Activated naive CD4-positive, alpha-beta T cell treated with anti-CD3 and anti-CD28 coated beads for 36 hours (primary cell): Measurements from ENCODE around the gene TRMT10B. TPM values are rescaled to one million over a fixed set of nuclear protein-coding genes. Genes with fewer than 3 reads are reported as not detected.
A peak's percentile ranks its signal among the peaks of the same experiment; 100 is the strongest.

Experiments
- CTCF ChIA-PET: fragments of 350-600 bp; sonication (Branson Sonifier 250); formaldehyde crosslinking; loops from one replicate; lab custom pipeline; 2021; ENCODE audit warnings: antibody characterized with exemption; lab: Charles Lee
- DNase-seq: peaks from one replicate; pipeline ENCODE4 v3.0.0-alpha.2; 2020
- H3K27ac Mint-ChIP-seq: one replicate; pipeline ENCODE4 v1.8.0; 2021; ENCODE audit warnings: mild to moderate bottlenecking, mixed read lengths
- H3K27me3 Mint-ChIP-seq: one replicate; pipeline ENCODE4 v1.8.0; 2021; ENCODE audit warnings: low read depth, mixed read lengths
- H3K36me3 Mint-ChIP-seq: one replicate; pipeline ENCODE4 v1.8.0; 2021; ENCODE audit warnings: low read depth, mixed read lengths
- H3K4me1 Mint-ChIP-seq: one replicate; pipeline ENCODE4 v1.8.0; 2021; ENCODE audit warnings: low read depth, mixed read lengths
- H3K4me3 Mint-ChIP-seq: one replicate; pipeline ENCODE4 v1.8.0; 2021; ENCODE audit warnings: mild to moderate bottlenecking, moderate library complexity, mixed read lengths
- H3K9me3 Mint-ChIP-seq: one replicate; pipeline ENCODE4 v1.8.0; 2021; ENCODE audit warnings: mixed read lengths
- intact Hi-C: fragments of 100-400 bp; cut with micrococcal nuclease; formaldehyde crosslinking; loops from one replicate; pipeline ENCODE4 v1.15.1; 2023
- total RNA-seq, 2 experiments: library from RNA; stranded (reverse); gene quantifications; one replicate each; pipeline ENCODE4 v1.2.3, GENCODE V29; 2021

The TRMT10B gene
- 1 to 10 TPM; 8.1 to 9.5 TPM for total RNA-seq

DNA sequence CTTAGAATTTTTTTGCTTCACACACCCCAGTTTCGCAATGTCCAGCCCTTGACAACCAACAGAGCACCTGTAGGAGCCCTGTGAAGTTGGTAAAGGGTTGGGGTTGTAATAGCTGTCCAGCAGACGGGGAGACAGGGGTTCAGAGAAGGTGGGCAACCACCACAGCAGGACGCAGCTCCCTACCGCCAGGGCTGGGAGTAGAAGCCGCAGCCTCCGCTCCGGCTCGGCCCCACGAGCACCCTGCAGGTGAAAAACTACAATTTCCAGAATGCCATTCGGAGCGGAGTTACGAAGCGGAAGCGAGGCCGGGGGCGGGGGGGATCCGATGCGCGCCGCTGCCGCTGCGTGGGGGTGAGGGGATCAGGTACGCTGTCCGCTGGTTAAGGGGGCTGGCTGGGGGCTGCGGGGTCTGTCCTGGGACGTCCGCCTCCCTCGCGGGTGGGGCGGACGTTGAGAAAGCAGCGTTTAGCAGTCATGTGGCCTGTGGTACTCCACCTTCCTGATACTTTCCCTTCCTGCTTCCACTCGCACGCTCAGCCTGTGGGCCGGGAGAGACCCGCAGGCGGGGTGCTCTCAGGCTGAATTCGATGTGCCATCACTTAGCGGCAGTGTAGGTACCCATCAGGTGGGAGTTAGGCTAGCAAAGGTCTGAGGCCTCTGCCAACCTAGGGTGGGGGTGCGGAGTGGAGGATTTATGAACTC, at the start of gene TRMT10B:
TSS of gene TRMT10B (plus strand) at position 317 of the 702 bp plus-strand sequence. CDS start 8,127 bp downstream, outside the sequence.
- peaks cover 32% of the 10 kb centered on the region for H3K4me1 Mint-ChIP-seq
- H3K27me3 Mint-ChIP-seq: no peaks in the 10 kb centered on the region
- CTCF ChIA-PET: no interaction called here
- H3K27ac Mint-ChIP-seq: peak within 1 kb of the TSS; percentile 85
- no peaks in the 10 kb centered on the region for H3K9me3 Mint-ChIP-seq
- intact Hi-C loops: loop anchor here (1.0 to 5.0 kb wide), 4 partner anchors 32 to 266 kb away; partner anchors contain the start of genes DCAF10, EXOSC3, POLR1E and SLC25A51
- peak within 1 kb of the TSS; percentile 96 for H3K4me3 Mint-ChIP-seq
- DNase-seq: peak; percentile 77
- peaks cover 3% of the 10 kb centered on the region for H3K36me3 Mint-ChIP-seq

DNA sequence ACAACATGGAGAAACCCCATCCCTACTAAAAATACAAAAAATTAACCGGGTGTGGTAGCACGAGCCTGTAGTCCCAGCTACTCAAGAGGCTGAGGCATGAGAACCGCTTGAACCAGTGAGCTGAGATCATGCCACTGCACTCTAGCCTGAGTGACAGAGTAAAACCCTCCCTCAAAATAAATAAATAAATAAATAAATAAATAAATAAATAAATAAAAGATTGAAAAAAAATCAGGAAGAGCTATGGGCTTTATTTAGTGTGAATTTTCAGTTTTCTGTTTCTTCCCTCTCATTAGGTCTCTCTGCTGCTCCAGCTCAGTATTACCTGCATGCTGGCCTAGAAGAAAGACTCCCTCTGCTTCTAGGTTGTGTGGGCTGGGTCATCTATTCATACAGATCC, 47.8 kb upstream of the TRMT10B start:
- peaks cover 22% of the 10 kb centered on the region for H3K27me3 Mint-ChIP-seq
- intact Hi-C loops: no loop called here
- no peaks in the 10 kb centered on the region for H3K36me3 Mint-ChIP-seq
- H3K27ac Mint-ChIP-seq: no peak overlapping the region
- peaks cover 8% of the 10 kb centered on the region for H3K4me1 Mint-ChIP-seq
- H3K4me3 Mint-ChIP-seq: no peak overlapping the region
- CTCF ChIA-PET: interaction anchor here (0.8 kb wide), 1 partner anchor 90 kb away, joined by 3 read pairs; no protein-coding TSS in a partner anchor
- DNase-seq: no peak
- H3K9me3 Mint-ChIP-seq: no peaks in the 10 kb centered on the region

GRCh38 chr9:37706290-37706689, 47.3 kb upstream of the TRMT10B start:
- Mint-ChIP-seq H3K27me3 (peaks cover 22% of the 10 kb centered on the region), H3K36me3 (no peaks in the 10 kb centered on the region), H3K4me1 (peaks cover 8% of the 10 kb centered on the region), H3K27ac (no peak overlapping the region), H3K4me3 (no peak overlapping the region), H3K9me3 (no peaks in the 10 kb centered on the region)
- CTCF ChIA-PET: no interaction called here
- intact Hi-C loops: no loop called here
- no peak for DNase-seq

DNA sequence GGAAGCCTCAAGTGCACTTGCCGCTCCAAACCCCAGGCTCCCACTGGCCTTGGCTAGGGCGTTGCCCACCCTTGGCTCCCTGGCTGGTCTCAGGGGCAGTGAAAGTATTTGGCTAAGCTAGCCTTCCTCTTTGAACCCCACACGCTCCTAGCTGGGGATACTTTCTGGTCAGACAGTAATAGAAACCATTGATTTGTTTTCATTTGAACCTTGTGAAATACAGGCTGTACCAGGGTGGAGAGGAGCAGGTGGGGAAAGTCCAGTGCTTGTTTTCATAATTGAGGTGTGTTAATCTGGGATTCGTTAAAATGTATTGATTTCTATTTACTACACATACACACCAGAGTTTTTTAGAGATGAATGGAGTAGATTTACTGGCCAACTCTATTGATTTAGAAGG, 45.9 kb upstream of the TRMT10B start:
- CTCF ChIA-PET: no interaction called here
- no peak overlapping the region for H3K4me3 Mint-ChIP-seq
- no peaks in the 10 kb centered on the region for H3K36me3 Mint-ChIP-seq
- intact Hi-C loops: no loop called here
- DNase-seq: no peak
- H3K27ac Mint-ChIP-seq: no peak overlapping the region
- peaks cover 22% of the 10 kb centered on the region for H3K27me3 Mint-ChIP-seq
- H3K4me1 Mint-ChIP-seq: peaks cover 8% of the 10 kb centered on the region
- H3K9me3 Mint-ChIP-seq: no peaks in the 10 kb centered on the region

DNA sequence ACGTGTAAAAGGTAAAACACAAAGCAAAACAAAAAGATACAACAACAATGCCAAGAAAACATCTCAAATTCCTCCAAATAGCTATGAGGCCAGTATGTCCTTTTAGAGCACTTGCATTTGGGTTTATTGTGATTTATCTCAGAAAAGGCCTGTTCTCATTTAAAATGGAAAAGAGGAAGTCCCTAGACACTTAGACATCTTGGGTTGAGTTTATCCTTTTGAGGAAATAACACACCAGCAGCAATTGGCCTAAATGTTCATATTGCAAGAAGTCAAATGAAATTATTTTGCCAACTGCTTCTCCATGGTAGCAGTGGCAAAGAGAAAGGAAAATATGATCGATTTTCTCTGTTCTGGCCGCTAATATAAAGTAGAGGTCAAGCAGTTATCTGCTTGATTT, 43.6 kb upstream of the TRMT10B start:
- Mint-ChIP-seq H3K27me3 (peaks cover 24% of the 10 kb centered on the region), H3K9me3 (no peaks in the 10 kb centered on the region), H3K27ac (no peak overlapping the region), H3K36me3 (no peaks in the 10 kb centered on the region), H3K4me3 (no peak overlapping the region), H3K4me1 (peaks cover 8% of the 10 kb centered on the region)
- CTCF ChIA-PET: interaction anchor here (0.6 kb wide), 1 partner anchor 67 kb away, joined by 4 read pairs; no protein-coding TSS in a partner anchor
- intact Hi-C loops: no loop called here
- no peak for DNase-seq

DNA sequence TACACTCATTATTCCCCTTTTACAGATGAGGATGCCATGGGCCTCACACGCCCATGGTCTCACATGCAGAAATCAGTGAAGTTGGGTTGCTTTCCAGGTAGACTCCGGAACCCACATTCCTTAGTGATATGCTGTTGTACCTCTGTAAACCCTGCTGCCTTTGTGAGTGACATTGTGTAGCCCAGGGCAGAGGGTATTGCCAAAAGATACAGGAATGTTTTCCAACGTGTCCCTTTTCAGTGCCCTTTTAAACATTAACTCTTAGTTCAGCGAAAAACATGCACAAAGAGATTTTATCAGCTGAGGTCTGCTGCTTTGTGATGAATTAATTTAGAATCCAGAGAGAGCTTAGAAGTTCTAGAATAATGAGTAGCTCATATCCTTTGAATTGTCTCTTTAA, 38.3 kb upstream of the TRMT10B start:
- Mint-ChIP-seq H3K9me3 (no peaks in the 10 kb centered on the region), H3K4me1 (no peaks in the 10 kb centered on the region), H3K27me3 (peaks cover 2% of the 10 kb centered on the region), H3K4me3 (no peak overlapping the region), H3K27ac (no peak overlapping the region), H3K36me3 (no peaks in the 10 kb centered on the region)
- no peak for DNase-seq
- CTCF ChIA-PET: interaction anchor here (0.9 kb wide), 1 partner anchor 33 kb away, joined by 3 read pairs; no protein-coding TSS in a partner anchor
- intact Hi-C loops: no loop called here

- no peaks in the 10 kb centered on the region for H3K9me3 Mint-ChIP-seq
- H3K27me3 Mint-ChIP-seq: peaks cover 2% of the 10 kb centered on the region
- DNase-seq: no peak
- H3K4me3 Mint-ChIP-seq: no peak overlapping the region
- no peaks in the 10 kb centered on the region for H3K36me3 Mint-ChIP-seq
- intact Hi-C loops: no loop called here
- H3K27ac Mint-ChIP-seq: no peak overlapping the region
- H3K4me1 Mint-ChIP-seq: no peaks in the 10 kb centered on the region
- CTCF ChIA-PET: interaction anchor here (0.9 to 1.2 kb wide), 2 partner anchors 13 to 32 kb away, joined by 3 read pairs; no protein-coding TSS in a partner anchor
Measured at GRCh38 chr9:37715991-37716505, 37.6 kb upstream of the TRMT10B start.

DNA sequence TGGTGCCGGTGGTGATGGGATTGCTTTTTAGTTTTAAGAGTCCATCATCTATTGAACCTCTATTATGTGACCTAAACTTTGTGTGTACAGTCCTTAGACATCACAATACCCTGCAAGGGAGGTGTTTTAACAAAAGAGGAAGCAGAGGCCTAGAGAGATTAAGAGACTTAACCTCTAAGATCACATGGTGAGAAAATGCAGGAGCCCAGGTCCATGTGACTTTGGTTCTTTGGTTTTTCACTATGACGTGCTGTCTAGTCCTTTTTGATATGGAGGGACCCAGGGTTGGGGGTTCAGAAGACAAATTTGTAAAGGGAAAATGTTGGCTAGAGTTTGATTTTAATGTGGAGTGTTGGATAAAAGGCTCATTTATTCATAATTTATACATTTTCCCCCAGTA, 34.1 kb upstream of the TRMT10B start:
- DNase-seq: no peak
- no peak overlapping the region for H3K27ac Mint-ChIP-seq
- no peaks in the 10 kb centered on the region for H3K9me3 Mint-ChIP-seq
- H3K4me1 Mint-ChIP-seq: no peaks in the 10 kb centered on the region
- H3K36me3 Mint-ChIP-seq: no peaks in the 10 kb centered on the region
- CTCF ChIA-PET: no interaction called here
- no peak overlapping the region for H3K4me3 Mint-ChIP-seq
- intact Hi-C loops: no loop called here
- no peaks in the 10 kb centered on the region for H3K27me3 Mint-ChIP-seq

DNA sequence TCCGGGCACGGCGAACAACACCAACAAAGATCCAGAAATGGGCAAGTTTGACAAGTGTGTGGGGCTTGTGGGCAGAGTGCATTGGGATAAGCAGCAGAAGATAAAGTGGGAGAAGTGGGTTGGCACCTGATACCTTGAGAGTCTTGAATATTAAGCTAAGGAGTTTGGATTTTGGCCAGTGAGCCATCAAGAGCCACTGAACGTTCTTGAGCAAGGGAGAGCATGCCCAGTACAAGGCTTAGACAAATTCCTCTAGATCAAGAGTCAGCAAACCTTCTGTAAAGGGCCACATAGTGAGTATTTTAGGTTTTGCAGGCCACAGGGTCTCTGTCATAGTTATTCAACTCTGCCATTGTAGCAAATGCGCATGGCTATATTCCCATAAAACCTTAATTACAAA, 26.6 kb upstream of the TRMT10B start:
- CTCF ChIA-PET: no interaction called here
- no peaks in the 10 kb centered on the region for H3K36me3 Mint-ChIP-seq
- H3K27me3 Mint-ChIP-seq: peaks cover 3% of the 10 kb centered on the region

DNA sequence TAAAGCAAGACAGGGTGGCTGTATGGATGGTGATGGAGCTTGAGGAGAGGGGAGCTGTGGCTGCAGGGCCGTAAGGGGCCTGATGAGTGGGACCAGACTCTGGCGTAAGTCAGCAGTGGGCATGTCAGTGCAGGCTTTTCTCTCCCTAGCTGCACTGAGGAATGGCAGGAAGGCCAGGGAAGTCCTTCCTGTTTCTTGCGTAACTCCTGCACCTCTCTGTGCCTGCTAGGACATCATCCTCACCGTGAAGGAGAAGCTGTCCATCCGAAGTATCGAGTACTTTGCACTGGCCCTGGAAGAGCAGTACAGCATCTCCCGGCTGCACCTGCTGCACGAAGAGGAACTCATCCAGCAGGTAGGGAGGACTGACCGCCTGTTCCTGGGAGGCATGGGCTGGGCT, 24.1 kb upstream of the TRMT10B start:
- Mint-ChIP-seq H3K27ac (no peak overlapping the region), H3K27me3 (peaks cover 3% of the 10 kb centered on the region), H3K36me3 (no peaks in the 10 kb centered on the region), H3K4me1 (no peaks in the 10 kb centered on the region), H3K9me3 (no peaks in the 10 kb centered on the region), H3K4me3 (no peak overlapping the region)
- DNase-seq: no peak
- CTCF ChIA-PET: interaction anchor here (0.6 to 0.9 kb wide), 2 partner anchors 200 to 600 kb away, joined by 3 to 5 read pairs; no protein-coding TSS in a partner anchor
- intact Hi-C loops: no loop called here

More for the DNA sequence above, 26.6 kb upstream of the TRMT10B start:
- H3K9me3 Mint-ChIP-seq: no peaks in the 10 kb centered on the region
- no peak overlapping the region for H3K27ac Mint-ChIP-seq
- no peak for DNase-seq
- H3K4me3 Mint-ChIP-seq: no peak overlapping the region
- no peaks in the 10 kb centered on the region for H3K4me1 Mint-ChIP-seq
- intact Hi-C loops: no loop called here

- CTCF ChIA-PET: interaction anchor here (0.6 kb wide), 1 partner anchor 137 kb away, joined by 3 read pairs; no protein-coding TSS in a partner anchor
- Mint-ChIP-seq H3K4me3 (no peak overlapping the region), H3K36me3 (no peaks in the 10 kb centered on the region), H3K9me3 (no peaks in the 10 kb centered on the region), H3K4me1 (no peaks in the 10 kb centered on the region), H3K27me3 (peaks cover 3% of the 10 kb centered on the region), H3K27ac (no peak overlapping the region)
- DNase-seq: no peak
- intact Hi-C loops: no loop called here
Measured at GRCh38 chr9:37730256-37730655, 23.3 kb upstream of the TRMT10B start.

- H3K36me3 Mint-ChIP-seq: no peaks in the 10 kb centered on the region
- H3K27ac Mint-ChIP-seq: no peak overlapping the region
- peaks cover 3% of the 10 kb centered on the region for H3K27me3 Mint-ChIP-seq
- no peak overlapping the region for H3K4me3 Mint-ChIP-seq
- H3K4me1 Mint-ChIP-seq: no peaks in the 10 kb centered on the region
- CTCF ChIA-PET: no interaction called here
- DNase-seq: no peak
- intact Hi-C loops: no loop called here
- no peaks in the 10 kb centered on the region for H3K9me3 Mint-ChIP-seq
Measured at GRCh38 chr9:37730839-37731238, 22.8 kb upstream of the TRMT10B start.
